GM12873 (cell line): ENCODE data around the gene NUP50.

ENCODE experiments used
- CTCF ChIP-seq: IDR thresholded peaks from 2 replicates; pipeline ENCODE4 v1.5.1; 2012; ENCODE audit warnings: low read depth, mild to moderate bottlenecking, moderate library complexity, low read length, control low read depth; ENCODE audit not compliant: insufficient read depth; ENCODE audit errors: missing control alignments

NUP50 gene

GRCh38 chr22:45185718-45186514, 22.2 kb downstream of the NUP50 start:
- TF ChIP-seq CTCF: no peak

GRCh38 chr22:45187891-45188290, 24.2 kb downstream of the NUP50 start:
- TF ChIP-seq CTCF: no peak

- TF ChIP-seq CTCF: no peak
Measured at GRCh38 chr22:45188779-45189178, 25.1 kb downstream of the NUP50 start.

DNA sequence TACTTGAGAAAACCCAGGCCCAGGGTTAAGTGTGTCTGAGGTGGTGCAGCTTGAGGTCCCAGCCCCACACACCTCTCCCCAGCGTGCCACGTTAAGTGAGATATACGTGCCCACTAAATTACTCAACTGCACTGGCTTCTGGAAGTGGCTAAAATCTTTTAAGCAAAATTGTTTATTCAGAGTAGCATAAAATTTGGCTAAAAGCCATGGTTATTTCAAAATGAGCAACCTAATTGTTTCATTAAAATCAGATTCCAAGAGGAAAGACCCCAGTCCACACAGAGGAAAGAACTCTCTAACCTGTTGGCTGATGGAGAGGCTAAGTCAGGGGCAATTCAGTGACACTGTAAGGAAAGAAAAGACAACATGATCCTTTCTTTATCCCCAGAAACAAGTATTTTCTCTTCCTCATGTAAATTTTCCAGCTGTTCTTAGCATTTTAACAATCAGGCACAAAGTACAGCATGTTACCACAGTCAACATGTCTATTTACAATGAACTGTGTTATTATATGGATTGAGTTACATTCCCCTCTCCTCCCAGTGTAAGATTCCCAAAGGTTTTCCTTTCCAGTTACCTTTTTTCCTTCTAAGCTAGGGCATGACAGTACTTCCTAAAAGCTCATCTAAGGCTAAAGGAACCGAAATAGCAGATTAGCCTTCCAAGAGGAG, 26.6 kb downstream of the NUP50 start:
- TF ChIP-seq CTCF: no peak

DNA sequence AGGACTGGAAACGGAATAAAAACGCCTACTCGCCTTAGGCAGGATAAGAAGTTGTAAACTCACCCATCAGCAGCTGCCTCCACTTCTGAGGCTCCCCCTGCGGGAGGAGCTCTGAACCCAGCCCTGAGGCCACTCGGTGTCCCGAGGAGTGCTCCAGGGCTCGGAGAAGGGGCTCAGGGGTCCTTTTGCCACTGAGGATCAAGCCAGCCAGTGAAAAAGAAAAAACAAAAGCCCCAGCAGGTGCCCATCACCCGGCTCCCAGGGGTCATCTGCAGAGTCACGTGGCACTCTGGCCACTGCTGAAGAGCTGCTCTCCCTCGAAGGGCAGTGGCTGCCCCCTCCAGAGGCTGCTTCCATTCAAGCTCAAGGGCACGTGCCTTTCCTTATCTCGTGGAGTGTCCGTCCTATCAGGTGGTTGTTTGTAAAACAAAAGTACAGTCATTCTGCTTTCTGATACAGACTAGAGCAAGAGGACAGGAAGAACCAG, 29.0 kb downstream of the NUP50 start:
- no peak for TF ChIP-seq CTCF

DNA sequence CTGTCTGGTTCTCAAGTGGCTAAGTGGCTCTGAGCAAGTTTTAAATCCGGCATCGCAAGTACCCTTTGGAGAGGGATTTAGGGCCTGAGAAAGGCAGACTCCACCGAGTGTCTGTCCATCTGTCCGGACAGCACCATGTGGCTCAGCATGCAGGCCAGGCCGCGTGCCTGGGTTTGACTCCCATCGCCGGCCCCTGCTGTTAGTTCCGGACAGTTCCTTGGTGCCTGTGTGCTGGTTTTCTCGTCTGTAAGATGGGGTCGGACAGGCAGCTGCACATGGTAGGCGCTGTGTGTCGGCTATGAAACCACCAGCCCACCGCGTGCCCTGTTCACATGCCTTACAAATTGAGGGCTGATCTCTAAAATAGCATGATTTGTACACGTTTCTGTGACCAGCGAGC, 31.0 kb downstream of the NUP50 start:
- TF ChIP-seq CTCF: no peak

DNA sequence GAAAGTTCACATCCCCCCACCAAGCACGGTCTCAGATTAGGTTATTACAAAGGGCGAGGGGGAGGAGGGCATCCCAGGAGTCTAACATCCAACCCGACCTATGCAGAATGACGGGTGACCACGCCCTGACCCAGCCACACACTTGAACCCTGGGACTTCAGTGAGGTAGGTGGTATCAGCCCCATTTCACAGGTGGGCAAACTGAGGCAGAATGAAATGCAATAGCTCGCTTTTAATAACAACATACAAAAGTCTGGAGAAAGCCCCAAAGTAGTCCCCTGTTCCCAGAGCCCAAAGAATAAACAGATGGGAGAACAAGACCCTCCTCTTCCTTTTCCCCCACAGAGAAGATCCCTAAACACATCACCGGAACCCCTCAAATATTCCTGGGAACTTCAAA, 31.9 kb downstream of the NUP50 start:
- no peak for TF ChIP-seq CTCF
